ENCODE data around the gene MYH15. TPM values are rescaled to one million over a fixed set of nuclear protein-coding genes. Genes with fewer than 3 reads are reported as not detected.

Gene MYH15
- total RNA-seq, 2 experiments from 2014 or later, result 0.09 to 0.58 TPM

DNA sequence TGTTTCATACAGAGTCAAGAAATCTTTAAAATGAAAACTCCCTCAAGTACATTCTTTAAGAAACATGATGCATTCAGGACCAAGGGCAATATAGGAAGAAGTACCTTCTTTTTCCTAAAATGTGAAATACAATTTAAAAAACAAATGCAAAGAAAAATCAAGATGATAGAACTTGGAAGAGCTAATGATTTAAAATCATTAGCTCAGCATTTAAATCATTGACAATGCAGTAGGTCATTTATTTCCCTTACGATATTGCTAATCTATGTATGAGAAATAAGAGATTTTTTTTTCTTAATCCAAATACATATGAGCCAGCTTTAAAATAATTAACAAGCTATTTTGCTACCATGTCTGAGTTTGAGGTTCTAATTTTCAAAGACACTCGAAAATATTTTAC, 108.6 kb downstream of the MYH15 start:
- Mint-ChIP-seq H3K27me3 (no peaks in the 10 kb centered on the region), H3K4me1 (peaks cover 5% of the 10 kb centered on the region), H3K9me3 (ENCODE audit: low read depth) (peaks cover 1% of the 10 kb centered on the region), H3K36me3 (ENCODE audit: low read depth) (no peaks in the 10 kb centered on the region), H3K27ac (no peak overlapping the region), H3K4me3 (no peak overlapping the region)
- ChIA-PET CTCF (interaction anchor here (1.1 to 1.3 kb wide), 2 partner anchors 9 to 248 kb away, joined by 3 to 5 read pairs; no protein-coding TSS in a partner anchor), POLR2A (no interaction called here)
- ATAC-seq, result no peak
- intact Hi-C loops (cut with DNase I, micrococcal nuclease), result no loop called here
- no peak for DNase-seq

DNA sequence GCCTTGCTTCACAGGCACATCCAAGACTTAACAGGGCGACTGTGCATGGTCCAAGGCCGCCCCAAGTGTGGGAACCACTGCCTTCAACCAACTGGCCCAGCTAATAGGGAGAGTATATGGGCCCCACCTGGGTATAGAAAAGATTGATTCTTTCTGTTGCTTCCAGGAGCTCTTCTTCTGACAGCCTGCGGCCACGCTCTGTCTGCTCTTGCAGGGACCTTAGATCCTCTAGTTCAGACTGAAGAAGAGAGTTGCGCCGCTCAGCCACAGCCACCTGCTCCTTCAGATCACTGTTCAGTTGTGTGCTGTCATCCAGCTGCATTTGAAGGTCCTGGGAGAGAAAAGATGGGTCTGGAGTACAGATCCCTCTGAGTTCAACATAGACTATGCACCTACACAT, 111.9 kb downstream of the MYH15 start:
- H3K4me1 Mint-ChIP-seq, result no peaks in the 10 kb centered on the region
- no peak overlapping the region for H3K27ac Mint-ChIP-seq
- H3K4me3 Mint-ChIP-seq, result no peak overlapping the region
- ChIA-PET POLR2A (no interaction called here), CTCF (no interaction called here)
- DNase-seq (no peak), ATAC-seq (no peak)
- H3K36me3 Mint-ChIP-seq (ENCODE audit: low read depth), result no peaks in the 10 kb centered on the region
- H3K27me3 Mint-ChIP-seq, result peaks cover 5% of the 10 kb centered on the region
- peaks cover 1% of the 10 kb centered on the region for H3K9me3 Mint-ChIP-seq (ENCODE audit: low read depth)
- intact Hi-C loops (cut with DNase I, micrococcal nuclease), result no loop called here

DNA sequence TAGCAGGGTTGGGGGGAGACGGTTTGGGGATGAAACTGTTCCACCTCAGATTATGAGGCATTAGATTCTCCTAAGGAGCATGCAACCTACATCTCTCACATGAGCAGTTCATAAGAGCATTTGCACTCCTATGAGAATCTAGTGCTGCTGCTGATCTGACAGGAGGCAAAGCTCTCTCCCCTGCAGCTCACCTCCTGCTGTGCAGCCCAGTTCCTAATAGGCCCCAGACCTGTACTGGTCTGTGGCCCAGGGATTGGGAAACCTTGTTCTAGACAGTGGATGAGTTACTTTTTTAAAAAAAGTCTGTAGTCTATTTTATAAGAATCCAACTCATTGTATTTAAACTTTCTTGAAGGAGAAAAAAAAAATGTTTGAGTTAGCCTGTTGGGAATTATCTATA, 114.1 kb downstream of the MYH15 start:
- CTCF ChIA-PET, result interaction anchor here (3.5 kb wide), 1 partner anchor 9 kb away, joined by 12 read pairs; no protein-coding TSS in a partner anchor
- POLR2A ChIA-PET, result no interaction called here
- H3K27me3 Mint-ChIP-seq, result peaks cover 14% of the 10 kb centered on the region
- H3K4me3 Mint-ChIP-seq, result no peak overlapping the region
- H3K36me3 Mint-ChIP-seq (ENCODE audit: low read depth), result no peaks in the 10 kb centered on the region
- DNase-seq (no peak), ATAC-seq (no peak)
- intact Hi-C loops (cut with DNase I, micrococcal nuclease), result no loop called here
- H3K9me3 Mint-ChIP-seq (ENCODE audit: low read depth), result peaks cover 1% of the 10 kb centered on the region
- H3K4me1 Mint-ChIP-seq, result no peaks in the 10 kb centered on the region
- no peak overlapping the region for H3K27ac Mint-ChIP-seq

DNA sequence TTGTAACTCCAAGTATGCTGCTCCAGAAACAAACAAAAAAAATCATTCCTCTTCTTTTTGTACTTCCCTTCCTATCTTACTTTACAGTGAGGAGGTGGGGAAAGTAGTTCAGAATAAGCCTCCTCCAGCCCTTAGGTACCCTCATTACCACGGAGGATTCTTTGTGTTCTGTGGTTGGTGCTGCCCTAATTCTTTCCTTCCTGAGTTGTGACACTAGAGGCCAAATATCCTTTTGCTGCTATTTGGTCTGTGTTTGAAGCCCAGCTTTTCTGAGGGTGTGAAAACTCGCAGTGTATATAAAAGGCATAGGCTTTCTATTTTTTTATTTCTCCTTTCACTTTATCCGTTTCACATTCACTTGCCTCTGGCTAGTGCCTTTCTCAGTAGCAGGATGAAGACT, 115.8 kb downstream of the MYH15 start:
- ChIA-PET CTCF (interaction anchor here (3.5 kb wide), 1 partner anchor 11 kb away, joined by 12 read pairs; no protein-coding TSS in a partner anchor), POLR2A (no interaction called here)
- H3K27ac Mint-ChIP-seq, result no peak overlapping the region
- peaks cover 16% of the 10 kb centered on the region for H3K27me3 Mint-ChIP-seq
- ATAC-seq (no peak), DNase-seq (no peak)
- no peaks in the 10 kb centered on the region for H3K9me3 Mint-ChIP-seq (ENCODE audit: low read depth)
- H3K4me3 Mint-ChIP-seq, result no peak overlapping the region
- no peaks in the 10 kb centered on the region for H3K36me3 Mint-ChIP-seq (ENCODE audit: low read depth)
- intact Hi-C loops (cut with DNase I, micrococcal nuclease), result no loop called here
- H3K4me1 Mint-ChIP-seq, result no peaks in the 10 kb centered on the region

DNA sequence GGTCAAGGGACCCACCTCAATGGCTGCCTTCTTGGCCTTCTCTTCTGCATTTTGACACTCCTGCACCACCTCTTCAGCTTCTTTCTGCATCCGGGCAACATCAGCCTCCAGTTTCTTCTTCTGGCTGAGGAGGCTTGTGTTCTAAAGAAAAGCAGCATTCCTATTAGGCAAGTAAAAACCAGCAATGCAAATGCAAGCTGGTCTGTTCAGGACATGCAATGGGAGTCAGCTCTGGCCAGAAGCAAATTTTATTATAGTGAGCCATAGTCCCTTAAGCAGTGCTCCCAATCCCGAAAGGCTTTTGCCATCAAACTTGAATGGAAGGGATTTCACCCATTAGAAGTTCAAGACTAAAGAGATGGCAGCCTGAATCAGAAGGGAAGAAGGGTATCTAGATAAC, 116.4 kb downstream of the MYH15 start:
- Mint-ChIP-seq H3K36me3 (ENCODE audit: low read depth) (no peaks in the 10 kb centered on the region), H3K9me3 (ENCODE audit: low read depth) (no peaks in the 10 kb centered on the region), H3K27me3 (peaks cover 16% of the 10 kb centered on the region), H3K4me1 (peaks cover 5% of the 10 kb centered on the region), H3K4me3 (no peak overlapping the region), H3K27ac (no peak overlapping the region)
- intact Hi-C loops (cut with DNase I, micrococcal nuclease), result no loop called here
- ChIA-PET POLR2A (no interaction called here), CTCF (interaction anchor here (0.6 to 3.5 kb wide), 3 partner anchors 9 to 35 kb away, joined by 3 to 12 read pairs (median 4); no protein-coding TSS in a partner anchor)
- ATAC-seq, result no peak
- DNase-seq, result no peak

DNA sequence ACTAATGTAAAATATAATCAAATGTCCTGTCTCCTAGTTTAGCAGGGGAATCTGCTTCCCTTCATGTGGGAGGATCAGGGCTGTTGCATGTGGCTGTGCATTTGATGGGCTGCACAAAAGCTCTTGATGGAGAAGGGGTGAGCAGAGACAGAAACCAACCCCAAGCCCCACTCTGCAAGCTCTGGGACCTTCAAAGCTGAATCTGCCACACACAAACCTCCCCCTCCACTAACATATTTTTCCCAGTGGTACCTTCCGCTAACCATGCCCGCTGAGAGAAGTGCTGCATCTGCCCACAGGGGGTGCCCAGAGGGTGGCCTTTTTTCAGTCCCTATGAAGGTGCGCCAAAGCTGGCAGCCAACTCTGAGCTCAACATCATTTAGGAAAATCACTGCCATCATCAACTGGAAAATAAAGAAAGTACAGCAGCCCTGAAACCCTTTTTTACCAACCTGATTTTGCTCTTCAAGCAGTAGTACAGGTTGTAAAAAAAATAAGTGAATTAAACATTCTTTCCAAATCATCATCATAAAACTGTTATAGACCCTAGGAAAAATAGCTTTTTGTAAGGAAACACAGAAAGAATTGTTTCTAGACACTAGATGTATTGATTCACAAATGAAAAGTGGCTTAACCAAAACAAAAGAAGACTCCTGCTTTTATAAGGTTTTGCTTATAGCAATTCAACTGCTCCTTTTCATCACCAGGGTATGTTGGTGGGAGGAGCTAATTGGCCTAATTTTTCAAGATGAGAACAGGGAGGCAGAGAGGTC, 117.1 kb downstream of the MYH15 start:
- POLR2A ChIA-PET, result no interaction called here
- Mint-ChIP-seq H3K27me3 (peaks cover 16% of the 10 kb centered on the region), H3K9me3 (ENCODE audit: low read depth) (no peaks in the 10 kb centered on the region), H3K4me3 (no peak overlapping the region), H3K4me1 (peaks cover 12% of the 10 kb centered on the region), H3K27ac (no peak overlapping the region), H3K36me3 (ENCODE audit: low read depth) (no peaks in the 10 kb centered on the region)
- intact Hi-C loops (cut with DNase I, micrococcal nuclease), result no loop called here
- CTCF ChIA-PET, result interaction anchor here (0.6 to 1.1 kb wide), 4 partner anchors 8 to 458 kb away, joined by 3 to 4 read pairs (median 3); no protein-coding TSS in a partner anchor
- DNase-seq (no peak), ATAC-seq (no peak)

DNA sequence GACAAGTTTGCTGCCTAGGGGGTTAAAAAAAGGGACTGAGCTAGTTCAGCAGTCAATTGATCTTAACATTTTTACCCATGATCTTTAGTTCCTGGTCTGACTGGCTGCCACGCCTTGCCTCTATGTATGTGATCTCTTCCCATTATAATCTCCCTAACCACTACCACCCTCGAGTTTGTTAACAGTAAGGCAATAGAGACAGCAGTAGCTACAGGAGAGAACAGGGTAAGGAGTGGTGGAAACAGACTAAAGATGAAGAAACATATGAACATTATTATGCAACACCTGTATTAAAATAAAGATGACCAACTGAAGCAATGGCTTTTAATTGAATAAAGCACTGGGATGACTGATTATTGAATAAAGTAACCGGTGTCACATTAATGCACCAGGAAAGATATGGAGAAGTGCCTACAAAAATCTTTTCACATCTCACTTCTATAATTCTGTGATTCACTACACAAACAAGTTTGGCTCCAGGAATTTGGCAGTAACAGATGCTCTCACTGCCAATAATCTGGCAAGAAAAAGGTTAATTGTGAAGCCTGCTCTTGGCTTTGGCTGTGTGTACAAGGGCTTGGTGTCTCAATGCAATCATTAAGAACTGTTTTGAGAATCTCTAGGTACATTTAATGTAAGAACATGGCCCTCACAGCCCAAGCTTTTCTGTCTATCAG, 118.3 kb downstream of the MYH15 start:
- no peak overlapping the region for H3K27ac Mint-ChIP-seq
- intact Hi-C loops (cut with DNase I, micrococcal nuclease), result no loop called here
- DNase-seq, result no peak
- ATAC-seq, result no peak
- peaks cover 16% of the 10 kb centered on the region for H3K27me3 Mint-ChIP-seq
- ChIA-PET CTCF (interaction anchor here (0.7 to 1.2 kb wide), 3 partner anchors 9 to 644 kb away, joined by 3 read pairs; no protein-coding TSS in a partner anchor), POLR2A (no interaction called here)
- H3K9me3 Mint-ChIP-seq (ENCODE audit: low read depth), result no peaks in the 10 kb centered on the region
- peaks cover 24% of the 10 kb centered on the region for H3K4me1 Mint-ChIP-seq
- no peaks in the 10 kb centered on the region for H3K36me3 Mint-ChIP-seq (ENCODE audit: low read depth)
- H3K4me3 Mint-ChIP-seq, result no peak overlapping the region

DNA sequence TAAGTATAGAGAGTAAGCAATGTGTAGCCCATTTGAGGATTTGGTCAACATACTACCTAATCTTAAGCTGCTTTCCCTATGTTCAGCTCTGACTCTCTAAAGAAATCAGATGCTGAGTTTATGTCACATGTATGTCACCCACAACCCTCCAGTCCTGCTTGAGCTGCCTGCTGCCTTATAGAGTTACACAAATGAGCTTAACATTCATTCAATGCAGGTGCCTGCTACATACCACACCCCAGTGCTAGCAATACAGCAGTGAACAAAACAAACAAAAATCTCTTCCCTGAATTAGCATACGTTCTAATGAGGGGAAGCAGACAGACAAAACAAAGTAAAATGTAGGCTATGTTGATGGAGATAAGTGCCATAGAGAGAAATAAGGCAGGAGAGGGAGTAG, 121.0 kb downstream of the MYH15 start:
- Mint-ChIP-seq H3K27ac (no peak overlapping the region), H3K9me3 (ENCODE audit: low read depth) (no peaks in the 10 kb centered on the region), H3K4me1 (peaks cover 25% of the 10 kb centered on the region), H3K36me3 (ENCODE audit: low read depth) (no peaks in the 10 kb centered on the region), H3K4me3 (no peak overlapping the region), H3K27me3 (peaks cover 15% of the 10 kb centered on the region)
- DNase-seq, result no peak
- no peak for ATAC-seq
- ChIA-PET CTCF (interaction anchor here (1.1 kb wide), 1 partner anchor 18 kb away, joined by 4 read pairs; no protein-coding TSS in a partner anchor), POLR2A (no interaction called here)
- intact Hi-C loops (cut with DNase I, micrococcal nuclease), result loop anchor here (2.0 to 5.0 kb wide), 4 partner anchors 47 to 448 kb away; no protein-coding TSS in a partner anchor

DNA sequence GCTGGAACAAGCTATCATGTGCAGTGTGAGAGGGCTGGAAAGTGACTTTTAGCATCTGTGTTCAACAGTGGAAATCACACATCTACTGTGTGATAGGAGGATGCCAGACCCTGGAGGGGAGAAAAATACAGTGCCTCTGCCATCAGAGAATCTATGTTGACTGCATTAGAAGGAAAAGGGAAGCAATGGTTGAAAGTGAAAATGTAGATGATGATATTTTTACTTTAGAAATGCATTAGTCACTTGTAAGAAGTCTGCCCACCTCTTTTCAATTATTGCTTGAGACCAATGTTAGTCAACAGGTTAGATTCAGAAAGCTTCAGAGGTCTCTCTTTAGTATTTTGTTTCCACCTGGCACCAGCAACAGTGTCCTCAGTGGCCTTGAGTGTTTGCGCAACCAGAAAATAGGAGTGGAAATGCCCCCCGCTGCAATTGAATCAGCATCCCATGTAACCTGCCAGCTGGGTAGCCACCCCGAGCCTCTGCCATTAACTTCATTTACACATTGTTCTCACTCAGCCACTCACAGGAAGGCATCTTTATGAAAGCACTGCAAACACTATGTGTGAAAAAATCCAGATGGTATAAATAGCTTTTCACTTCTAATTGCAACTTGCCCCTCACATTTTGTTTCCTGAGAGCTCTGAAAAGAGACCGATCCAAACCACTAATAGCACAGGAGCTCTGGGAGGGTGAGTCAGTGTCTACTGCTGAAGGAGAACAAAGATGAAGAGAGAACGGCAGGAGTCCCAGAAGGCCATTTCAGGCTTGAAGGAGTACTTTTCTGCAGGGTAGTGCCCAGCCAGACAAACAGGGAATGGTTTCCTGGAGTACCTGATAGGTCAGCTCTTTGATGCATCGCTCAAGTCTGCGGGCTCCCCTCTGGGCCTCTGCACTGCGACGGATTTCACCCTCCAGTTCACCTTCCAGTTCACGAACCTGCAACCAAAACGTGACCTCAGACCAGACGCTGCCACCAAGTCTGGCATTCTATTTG, 122.0 kb downstream of the MYH15 start:
- Mint-ChIP-seq H3K27me3 (peaks cover 15% of the 10 kb centered on the region), H3K9me3 (ENCODE audit: low read depth) (no peaks in the 10 kb centered on the region), H3K27ac (peak overlapping the region; percentile 8), H3K4me3 (no peak overlapping the region), H3K4me1 (peaks cover 25% of the 10 kb centered on the region), H3K36me3 (ENCODE audit: low read depth) (no peaks in the 10 kb centered on the region)
- ChIA-PET CTCF (interaction anchor here (0.5 to 1.6 kb wide), 7 partner anchors 17 to 344 kb away, joined by 3 to 7 read pairs (median 4); no protein-coding TSS in a partner anchor), POLR2A (interaction anchor here (0.6 to 1.6 kb wide), 3 partner anchors 196 to 298 kb away, joined by 3 to 6 read pairs (median 5); no protein-coding TSS in a partner anchor)
- intact Hi-C loops (cut with DNase I, micrococcal nuclease), result loop anchor here (1.0 to 5.0 kb wide), 7 partner anchors 46 to 449 kb away; partner anchors contain the start of genes HHLA2 (in 1 of the 2) and IFT57 (in 1 of the 2)
- DNase-seq (peak; percentile 29), ATAC-seq (peak; percentile 90)

DNA sequence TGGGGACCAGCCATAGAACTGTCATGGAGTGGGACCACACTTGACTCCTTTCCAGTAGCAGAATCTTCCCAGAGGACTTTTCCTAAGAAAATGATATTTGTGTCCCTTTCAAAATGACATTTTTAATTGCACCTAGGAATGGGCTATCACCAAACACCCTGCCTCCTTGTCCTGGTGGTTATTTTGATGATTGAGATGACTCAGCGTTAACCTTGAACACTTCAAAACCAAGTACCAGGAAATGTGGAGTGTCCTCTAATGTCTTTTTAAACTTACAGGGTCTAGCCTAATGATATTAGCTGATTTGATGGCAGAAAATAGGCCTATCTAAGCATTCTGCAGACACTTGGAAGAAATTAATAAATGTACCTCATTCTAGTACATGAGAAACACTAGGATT, 123.3 kb downstream of the MYH15 start:
- Mint-ChIP-seq H3K27me3 (peaks cover 10% of the 10 kb centered on the region), H3K4me1 (peaks cover 25% of the 10 kb centered on the region), H3K27ac (no peak overlapping the region), H3K9me3 (ENCODE audit: low read depth) (no peaks in the 10 kb centered on the region), H3K36me3 (ENCODE audit: low read depth) (no peaks in the 10 kb centered on the region), H3K4me3 (no peak overlapping the region)
- CTCF ChIA-PET, result no interaction called here
- POLR2A ChIA-PET, result no interaction called here
- ATAC-seq (no peak), DNase-seq (no peak)
- intact Hi-C loops (cut with DNase I, micrococcal nuclease), result loop anchor here (5.0 kb wide), 3 partner anchors 45 to 450 kb away; no protein-coding TSS in a partner anchor

DNA sequence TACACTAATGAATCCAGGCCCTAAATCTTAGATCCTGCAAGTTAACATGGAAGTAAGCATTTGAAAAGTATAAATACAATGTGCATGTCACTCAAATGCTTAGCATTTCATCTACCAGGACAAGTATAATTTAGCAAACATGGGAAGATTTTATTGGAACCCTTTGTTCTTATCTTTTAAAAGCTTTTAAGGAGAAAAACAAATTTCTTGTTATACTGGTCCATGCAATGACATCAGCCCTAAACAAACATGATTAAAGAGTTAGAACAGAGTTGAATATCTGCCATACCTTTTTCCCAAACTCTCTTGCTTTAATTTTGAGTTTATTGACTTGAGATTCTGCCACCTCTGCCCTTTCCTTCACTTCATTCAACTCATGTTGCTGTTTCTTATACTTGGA, 127.1 kb downstream of the MYH15 start:
- POLR2A ChIA-PET, result interaction anchor here (0.6 kb wide), 1 partner anchor 49 kb away, joined by 8 read pairs; no protein-coding TSS in a partner anchor
- ATAC-seq (no peak), DNase-seq (no peak)
- H3K27ac Mint-ChIP-seq, result no peak overlapping the region
- H3K4me1 Mint-ChIP-seq, result peaks cover 17% of the 10 kb centered on the region
- H3K36me3 Mint-ChIP-seq (ENCODE audit: low read depth), result no peaks in the 10 kb centered on the region
- H3K4me3 Mint-ChIP-seq, result no peak overlapping the region
- H3K27me3 Mint-ChIP-seq, result peaks cover 4% of the 10 kb centered on the region
- intact Hi-C loops (cut with DNase I, micrococcal nuclease), result no loop called here
- no peaks in the 10 kb centered on the region for H3K9me3 Mint-ChIP-seq (ENCODE audit: low read depth)
- CTCF ChIA-PET, result no interaction called here
